Measurements from ENCODE around the gene TRIM23.
"Not testable (repeated sequence)": the region's sequence is repeated elsewhere in the genome, so short reads cannot be mapped to it uniquely, and the experiment has no call there.

Gene TRIM23
- total RNA-seq: 7.5 to 24.6 (median 15.3) reads per million in 18 experiments

DNA sequence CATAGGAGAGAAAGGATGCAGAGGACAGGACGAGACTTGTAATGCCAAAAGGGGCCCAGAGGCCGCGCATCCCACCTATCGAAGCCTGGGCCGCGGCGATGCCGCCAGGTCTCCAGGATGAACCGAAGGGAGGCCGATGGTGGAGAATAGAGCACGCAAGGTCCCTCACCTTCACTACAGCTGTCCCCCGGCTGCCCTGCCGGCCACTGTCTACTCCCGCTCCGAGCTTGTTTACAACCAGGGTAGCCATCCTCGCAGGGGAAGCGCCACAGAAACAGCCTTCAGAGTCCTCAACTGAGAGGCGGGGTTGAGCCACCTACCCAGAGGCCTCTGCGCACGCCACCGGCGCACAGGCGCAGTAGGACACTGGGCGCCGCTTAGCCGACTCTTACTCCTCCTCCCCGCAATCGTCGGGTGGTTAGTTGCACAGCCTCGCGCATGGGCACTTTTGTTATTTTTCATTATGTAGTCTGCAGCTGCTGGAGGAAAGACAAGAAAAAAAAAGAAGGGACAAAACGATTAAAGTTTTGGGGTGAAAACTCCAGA, at the start of gene TRIM23:
Gene TRIM23, minus strand, starts transcription at position 309 of the 546 bp plus-strand sequence. Its CDS starts 59 bp downstream, at position 250.
- peak; percentile 93 to 96 for DNase-seq

GRCh38 chr5:65672796-65673195, 48.7 kb upstream of the TRIM23 start:
- DNase-seq: peak; percentile 57 to 64

DNA sequence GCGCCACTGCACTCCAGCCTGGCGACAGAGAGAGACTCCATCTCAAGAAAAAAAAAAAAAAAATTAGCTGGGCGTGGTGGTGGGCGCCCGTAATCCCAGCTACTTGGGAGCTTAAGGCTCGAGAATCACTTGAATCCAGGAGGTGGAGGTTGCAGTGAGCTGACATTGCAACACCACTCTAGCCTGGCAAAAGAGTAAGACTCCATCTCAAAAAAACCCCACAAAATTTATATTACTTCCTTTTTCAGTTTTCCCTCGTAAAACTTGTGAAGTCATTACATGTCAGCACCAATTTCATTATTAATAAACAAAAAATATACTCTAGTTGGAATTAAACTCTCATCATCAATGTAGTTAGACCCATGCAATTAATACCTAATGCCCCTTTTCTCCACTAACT, 44.6 kb upstream of the TRIM23 start:
- peak; percentile 19 to 40 for DNase-seq

DNA sequence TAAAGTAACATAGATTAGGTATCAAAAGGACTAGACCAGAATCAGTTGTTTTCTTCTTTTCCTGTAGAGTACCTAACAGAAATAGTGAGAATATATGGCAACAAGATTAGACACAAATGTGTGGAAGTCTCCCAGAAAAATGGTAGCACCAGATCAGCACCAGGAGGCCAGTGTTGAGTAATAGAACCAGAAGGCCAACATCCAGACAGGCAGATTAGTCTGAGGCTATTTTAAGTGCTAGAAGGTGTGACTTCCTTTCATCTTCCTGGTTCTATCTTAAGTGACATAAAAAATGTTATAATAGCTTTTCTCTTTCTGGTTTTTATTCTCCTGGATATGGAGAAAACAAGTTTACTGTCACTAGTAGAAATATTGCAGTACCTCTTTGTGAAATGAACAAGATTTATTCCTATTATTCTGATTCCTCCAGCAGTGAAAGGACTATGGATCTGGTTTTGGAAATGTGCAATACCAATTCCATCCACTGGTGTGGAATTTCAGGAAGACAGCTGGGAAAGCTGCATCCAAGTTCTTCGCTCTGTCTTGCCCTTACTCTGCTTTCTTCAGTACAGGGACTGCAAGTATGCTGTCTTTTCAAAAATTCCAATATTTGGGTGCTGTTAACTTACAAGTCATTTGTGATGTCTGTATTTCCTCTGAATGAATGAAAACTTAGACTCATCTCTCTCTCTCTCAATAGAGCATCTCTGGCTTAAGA, 39.8 kb upstream of the TRIM23 start:
- no peak for DNase-seq

- DNase-seq: no peak
These were observed 30.6 kb upstream of the TRIM23 start for GRCh38 chr5:65654713-65655112.

DNA sequence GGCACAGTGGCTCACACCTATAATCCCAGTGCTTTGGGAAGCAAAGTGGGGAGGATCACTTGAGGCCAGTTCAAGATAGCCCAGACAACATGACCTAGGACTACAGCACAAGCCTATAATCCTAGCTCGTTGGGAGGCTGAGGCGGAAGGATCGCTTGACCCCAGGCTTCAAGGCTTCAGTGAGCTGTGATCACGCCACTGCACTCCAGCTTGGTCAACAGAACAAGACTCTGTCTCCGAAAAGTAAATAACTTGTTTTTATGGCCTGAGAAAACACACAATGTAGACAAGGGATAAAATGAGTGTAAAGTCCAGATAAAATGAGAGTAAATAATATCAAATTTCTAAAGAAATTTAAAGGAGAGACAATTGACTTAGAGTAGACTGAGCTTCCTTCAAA, 27.0 kb upstream of the TRIM23 start:
- no peak for DNase-seq

GRCh38 chr5:65647941-65648340, 23.8 kb upstream of the TRIM23 start:
- no peak for DNase-seq

- no peak for DNase-seq
These were observed 22.8 kb upstream of the TRIM23 start for GRCh38 chr5:65646938-65647337.

DNA sequence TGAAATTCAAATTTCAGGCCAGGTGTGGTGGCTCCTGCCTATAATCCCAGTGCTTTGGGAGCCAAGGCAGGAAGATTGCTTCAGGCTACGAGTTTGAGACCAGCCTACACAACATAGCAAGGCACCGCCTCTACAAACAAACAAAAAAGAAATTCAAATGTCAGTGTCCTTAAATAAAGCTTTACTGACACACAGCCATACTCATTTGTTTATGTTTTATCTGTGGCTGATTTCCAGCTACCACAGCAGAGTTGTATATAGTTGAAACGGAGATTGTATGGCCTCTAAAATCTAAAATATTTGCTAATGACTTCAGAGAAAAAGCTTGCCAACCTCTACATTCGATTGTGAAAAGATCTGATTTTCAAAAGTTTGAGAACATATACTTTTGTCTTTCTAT, 16.1 kb upstream of the TRIM23 start:
- DNase-seq: no peak

- DNase-seq: no peak
These were observed 6.8 kb upstream of the TRIM23 start for GRCh38 chr5:65630981-65631380.

GRCh38 chr5:65625743-65626142, 1.6 kb upstream of the TRIM23 start:
- DNase-seq: no peak

DNA sequence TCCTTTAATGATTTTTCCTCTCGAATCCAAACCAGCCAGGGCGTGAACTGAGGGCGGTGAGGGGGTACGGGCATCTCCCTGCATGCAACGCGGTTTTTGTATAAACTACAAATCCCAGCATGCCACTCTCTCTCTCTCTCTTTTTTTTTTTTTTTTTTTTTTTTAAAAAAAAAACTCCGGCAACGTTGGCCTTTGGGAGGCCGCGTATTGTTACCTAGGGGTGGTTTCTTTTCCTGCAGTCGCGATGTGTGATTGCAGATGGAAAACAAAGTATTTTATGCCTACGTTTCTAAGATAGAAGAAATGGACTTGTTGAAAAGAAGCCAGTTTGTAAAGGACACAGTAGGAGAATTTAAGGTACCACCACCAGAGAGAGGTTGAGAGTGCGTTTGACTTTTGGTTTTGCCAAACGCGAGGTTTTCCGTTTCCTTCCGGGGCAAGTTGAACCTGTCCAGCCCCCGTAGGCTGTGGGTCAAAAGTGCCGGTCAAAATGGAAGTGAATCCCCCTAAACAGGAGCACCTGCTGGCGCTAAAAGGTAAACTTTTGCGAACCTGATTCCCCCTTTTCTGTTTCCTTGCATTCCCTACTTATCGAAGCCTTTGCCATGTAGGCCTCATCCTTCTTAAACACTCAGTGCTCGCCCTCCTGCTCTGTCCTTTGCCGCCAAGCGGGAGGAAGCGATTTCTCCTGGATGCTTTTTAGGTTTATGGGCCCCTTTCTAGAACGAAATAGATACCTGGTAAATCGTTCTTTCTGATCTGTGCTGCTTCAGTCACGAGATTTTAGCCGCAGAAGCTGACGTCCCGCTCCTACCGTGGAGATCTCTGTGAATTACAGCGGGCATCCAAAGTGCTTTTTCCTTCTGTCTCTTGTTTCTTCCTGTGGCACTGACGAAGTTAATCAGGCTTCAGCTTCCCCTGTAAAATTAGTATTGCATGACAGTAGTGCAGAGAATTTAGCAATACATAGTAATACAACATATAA, 730 bp upstream of the TRIM23 start, which contains the start of the genes SHLD3 and TRAPPC13:
Gene SHLD3, plus strand, starts transcription at position 457 of the 985 bp plus-strand sequence. CDS start 4,561 bp downstream, outside the sequence.
Gene TRAPPC13, plus strand, starts transcription at position 457 of the 985 bp plus-strand sequence. Its CDS starts 34 bp downstream, at position 491.
- DNase-seq: peak; percentile 86 to 90

- no peak for DNase-seq
These were observed 651 bp downstream of the TRIM23 start for GRCh38 chr5:65623482-65623881.

DNA sequence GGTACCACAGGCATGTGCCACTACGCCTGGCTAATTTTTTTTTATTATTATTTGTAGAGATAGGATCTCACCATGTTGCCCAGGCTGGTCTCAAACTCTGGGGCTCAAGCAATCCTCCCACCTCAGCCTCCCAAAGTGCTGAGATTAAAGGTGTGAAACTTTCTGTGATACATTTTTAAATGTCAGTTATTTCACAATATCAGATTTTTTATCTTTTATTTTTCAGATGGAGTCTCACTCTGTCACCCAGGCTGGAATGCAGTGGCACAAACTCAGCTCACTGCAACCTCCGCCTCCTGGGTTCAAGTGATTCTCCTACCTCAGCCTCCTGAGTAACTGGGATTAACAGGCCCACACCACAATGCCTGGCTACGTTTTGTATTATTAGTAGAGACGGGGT, 2.2 kb downstream of the TRIM23 start:
- DNase-seq: not testable (repeated sequence)

DNA sequence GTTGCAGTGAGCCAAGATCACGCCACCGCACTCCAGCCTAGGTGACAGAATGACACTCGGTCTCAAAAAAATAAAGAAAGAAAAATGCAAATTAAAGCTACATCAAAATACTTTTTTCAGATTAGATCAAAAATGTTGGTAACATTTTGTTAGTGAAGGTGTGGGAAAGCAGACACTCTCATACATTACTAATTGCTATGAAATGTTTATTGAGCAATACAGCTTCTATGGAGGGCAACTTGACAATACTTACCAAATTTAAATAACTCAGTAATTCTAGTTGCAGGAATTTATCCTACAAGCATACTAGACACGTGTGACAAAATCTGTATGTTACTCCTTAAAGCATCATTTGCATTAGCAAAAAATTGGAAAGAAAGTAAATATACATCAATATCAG, 4.1 kb downstream of the TRIM23 start:
- DNase-seq: no peak

DNA sequence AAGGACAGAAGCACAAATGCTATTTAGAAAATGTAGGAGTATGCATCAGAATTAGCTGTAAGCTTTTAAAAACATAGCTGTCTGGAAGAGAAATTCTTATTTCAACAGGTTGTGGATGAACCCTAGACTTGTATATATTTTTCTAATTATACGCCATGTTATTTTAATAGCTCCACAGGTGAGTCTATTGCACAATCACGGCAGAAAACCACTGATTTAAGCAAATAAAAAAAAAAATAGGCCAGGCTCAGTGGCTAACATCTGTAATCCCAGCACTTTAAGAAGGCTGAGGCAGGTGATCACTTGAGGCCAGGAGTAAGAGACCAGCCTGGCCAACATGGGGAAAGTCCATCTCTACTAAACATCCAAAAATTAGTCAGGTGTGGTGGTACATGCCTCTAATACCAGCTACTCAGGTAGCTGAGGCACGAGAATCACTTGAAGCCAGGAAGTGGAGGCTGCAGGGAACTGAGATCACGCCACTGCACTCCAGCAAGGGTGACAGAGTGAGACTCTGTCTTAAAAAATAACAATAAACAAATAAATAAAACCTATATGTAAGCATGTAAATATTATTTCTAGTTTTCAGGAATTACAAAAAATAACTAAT, 11.7 kb downstream of the TRIM23 start:
- DNase-seq: no peak

GRCh38 chr5:65611524-65611923, 12.6 kb downstream of the TRIM23 start:
- no peak for DNase-seq

DNA sequence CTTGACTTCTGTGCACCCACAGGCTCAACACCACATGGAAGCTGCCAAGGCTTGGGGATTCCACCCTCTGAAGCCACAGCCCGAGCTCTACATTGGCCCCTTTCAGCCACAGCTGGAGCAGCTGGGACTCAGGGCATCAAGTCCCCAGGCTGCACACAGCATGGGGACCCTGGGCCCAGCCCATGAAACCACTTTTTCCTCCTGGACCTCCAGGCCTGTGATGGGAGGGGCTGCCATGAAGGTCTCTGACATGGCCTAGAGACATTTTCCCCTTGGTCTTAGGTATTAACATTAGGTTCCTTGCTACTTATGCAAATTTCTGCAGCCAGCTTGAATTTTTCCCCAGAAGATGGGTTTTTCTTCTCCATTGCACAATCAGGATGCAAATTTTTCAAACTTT, 22.4 kb downstream of the TRIM23 start:
- DNase-seq: not testable (repeated sequence)

- DNase-seq: no peak
These were observed 35.4 kb downstream of the TRIM23 start for GRCh38 chr5:65588694-65589093.

- no peak for DNase-seq
These were observed 47.0 kb downstream of the TRIM23 start for GRCh38 chr5:65577141-65577540.

GRCh38 chr5:65570598-65571226, 53.4 kb downstream of the TRIM23 start:
- DNase-seq: no peak

GRCh38 chr5:65566505-65566904, 57.6 kb downstream of the TRIM23 start:
- no peak for DNase-seq

Data from inflammatory macrophage (primary cell).